GM19324 (cell line): Measurements from ENCODE around the gene RBMS3.
"Not testable (repeated sequence)": the region's sequence is repeated elsewhere in the genome, so short reads cannot be mapped to it uniquely, and the experiment has no call there.

Source experiments
- ATAC-seq: cut with Tn5 transposase; IDR thresholded peaks from one replicate; pipeline ENCODE4 v1.9.1; 2021; ENCODE audit warnings: mild to moderate bottlenecking, moderate library complexity; ENCODE audit not compliant: unreplicated experiment, low FRiP score

Gene RBMS3

DNA sequence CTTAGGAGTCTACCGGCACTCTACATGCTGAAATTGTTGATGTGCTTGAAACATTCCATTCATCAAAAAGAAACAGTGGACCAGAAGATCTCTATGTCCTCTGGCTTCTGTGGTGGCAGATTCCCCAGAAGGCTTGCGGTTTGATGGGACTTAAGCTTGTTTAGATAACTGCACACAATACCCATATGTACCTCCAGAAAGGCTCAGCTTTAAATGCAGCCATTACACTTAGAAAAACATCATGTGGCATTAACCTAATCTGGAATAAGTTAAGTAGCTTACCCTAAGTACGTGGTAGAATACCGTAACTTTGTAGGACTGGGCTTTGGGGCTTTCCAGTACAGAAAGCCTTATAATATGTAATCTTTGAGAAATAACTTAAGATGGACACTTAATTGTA lies 187.3 kb downstream of the RBMS3 start:
- ATAC-seq: no peak

GRCh38 chr3:29473481-29474170 lies 192.8 kb downstream of the RBMS3 start:
- not testable (repeated sequence) for ATAC-seq

GRCh38 chr3:29475305-29475840 lies 194.5 kb downstream of the RBMS3 start:
- no peak for ATAC-seq

DNA sequence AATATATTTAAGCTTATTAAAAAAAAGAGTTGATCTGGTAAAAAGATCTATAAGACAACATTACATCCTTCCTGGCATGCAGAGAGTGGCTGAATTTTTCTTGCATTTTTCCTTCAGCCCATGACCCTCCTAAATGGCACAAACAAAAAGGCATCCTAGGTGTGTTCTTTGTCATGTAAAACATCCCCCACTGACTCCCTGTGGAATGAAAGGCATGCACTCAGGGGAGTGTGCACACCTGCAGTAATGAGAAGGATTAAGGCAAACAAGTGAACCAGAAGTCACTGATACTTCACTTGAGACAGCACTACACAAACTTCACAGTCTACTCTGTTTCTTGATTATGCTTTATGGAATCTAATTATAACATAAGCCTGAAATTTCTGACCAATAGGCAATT lies 195.0 kb downstream of the RBMS3 start:
- ATAC-seq: no peak

- ATAC-seq: no peak
Observed at GRCh38 chr3:29478611-29479010, 197.7 kb downstream of the RBMS3 start.

- no peak for ATAC-seq
Observed at GRCh38 chr3:29481249-29481648, 200.4 kb downstream of the RBMS3 start.

DNA sequence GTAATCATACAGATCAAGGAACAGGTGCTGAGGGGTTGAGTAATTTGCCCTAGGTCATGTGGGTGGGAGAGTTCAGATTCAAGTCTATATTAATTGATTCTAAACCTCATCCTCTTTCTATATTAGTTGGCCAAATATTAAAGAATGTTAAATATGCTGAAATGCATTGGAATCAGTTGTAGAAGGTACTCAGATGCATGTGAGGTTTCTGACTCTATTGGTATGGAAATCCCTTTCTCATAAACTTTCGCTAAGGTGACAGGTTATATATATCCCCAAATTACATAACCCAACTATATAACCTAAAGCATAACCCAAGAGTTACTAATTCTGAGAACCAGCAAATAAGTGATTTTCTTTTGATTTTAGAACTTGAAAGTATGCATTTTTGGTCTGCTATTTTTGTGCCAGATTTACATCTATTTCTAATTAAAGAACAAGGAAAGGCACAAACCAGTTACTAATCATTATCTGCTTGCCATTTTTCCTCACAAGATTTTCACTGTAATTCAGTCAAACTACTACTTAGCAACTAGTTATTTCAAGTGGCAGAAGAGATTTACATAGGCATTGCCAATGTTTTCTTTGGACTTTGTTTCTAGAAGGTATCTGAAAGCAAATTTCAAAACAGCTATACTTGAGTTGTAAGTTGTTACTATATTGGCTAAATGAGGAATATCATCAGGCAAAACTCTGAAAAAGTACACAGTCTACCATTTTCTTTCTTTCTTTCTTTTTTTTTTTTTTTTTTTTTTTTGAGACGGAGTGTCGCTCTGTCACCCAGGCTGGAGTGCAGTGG lies 201.3 kb downstream of the RBMS3 start:
- ATAC-seq: no peak

DNA sequence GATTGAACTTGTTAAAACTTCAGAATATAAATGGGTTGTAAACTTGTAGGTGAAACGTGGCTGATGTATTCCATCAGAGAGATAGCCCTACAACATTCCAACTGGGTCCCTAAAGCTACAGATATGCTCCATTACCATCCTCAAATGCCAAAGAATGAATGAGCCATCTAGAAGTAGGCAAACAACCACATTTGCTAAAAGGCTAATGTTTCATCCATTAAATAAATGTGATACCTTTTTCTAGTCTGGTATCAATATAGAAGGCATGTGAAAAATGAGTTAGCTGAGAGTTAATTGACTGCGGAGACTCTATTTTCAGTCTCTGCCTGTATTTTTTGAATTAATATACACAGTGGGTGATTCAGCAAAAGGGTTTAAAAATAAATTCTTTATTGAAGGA lies 203.8 kb downstream of the RBMS3 start:
- no peak for ATAC-seq

- no peak for ATAC-seq
Observed at GRCh38 chr3:29486096-29486495, 205.2 kb downstream of the RBMS3 start.

DNA sequence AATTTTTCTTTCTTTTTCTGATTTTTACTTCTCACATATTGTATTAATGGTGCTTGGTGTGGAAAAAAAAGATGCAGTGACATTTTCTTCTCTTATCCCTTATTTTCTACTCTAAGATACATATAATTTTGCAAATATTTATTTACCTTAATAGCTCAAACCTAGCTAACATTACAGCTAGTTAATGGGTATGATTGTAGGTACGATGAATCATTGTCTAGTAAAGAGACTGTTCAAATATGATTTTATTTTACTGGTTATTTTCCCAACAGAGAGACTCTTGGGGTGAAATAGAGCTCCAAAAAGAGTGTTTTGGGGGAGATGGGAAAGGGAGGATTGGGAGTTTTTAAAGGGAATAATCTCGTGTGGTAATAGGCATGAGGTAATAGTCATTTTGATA lies 206.0 kb downstream of the RBMS3 start:
- ATAC-seq: no peak

DNA sequence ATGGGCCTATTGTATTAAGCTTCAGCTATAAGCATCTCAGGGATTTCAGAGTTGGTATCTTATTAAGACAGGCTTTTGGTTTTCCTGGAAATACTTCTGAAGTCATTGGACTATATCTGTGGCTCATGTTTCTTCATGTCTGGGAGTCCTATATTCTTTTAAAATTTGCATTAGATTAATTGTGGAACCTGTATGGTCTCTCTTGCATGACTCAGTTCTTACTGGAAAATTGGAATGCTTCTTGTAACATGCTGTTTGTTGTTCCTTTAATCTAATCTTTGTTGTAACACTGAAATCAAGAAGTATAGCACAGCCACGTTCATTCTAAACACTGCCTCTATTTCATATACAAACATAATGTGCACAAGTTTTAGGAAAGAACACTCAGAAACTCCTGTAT lies 208.1 kb downstream of the RBMS3 start:
- no peak for ATAC-seq

DNA sequence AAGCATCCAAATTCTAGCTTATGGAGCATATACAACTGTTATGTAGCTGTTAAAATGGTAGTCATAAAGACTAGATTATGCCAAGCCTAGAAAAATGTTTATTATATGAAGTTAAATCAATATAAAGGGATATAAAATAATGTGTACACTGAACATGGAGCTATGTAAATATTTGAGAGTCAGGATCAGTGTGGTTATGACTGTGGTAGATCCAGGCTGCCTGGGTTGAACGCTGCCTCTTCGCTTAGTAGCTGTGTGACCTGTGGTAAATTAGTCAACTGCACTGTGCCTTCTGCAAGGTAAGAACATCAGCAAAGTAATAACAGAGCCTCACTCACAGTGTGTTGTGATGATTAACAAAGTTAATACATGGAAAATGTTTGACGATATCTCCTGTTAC lies 212.2 kb downstream of the RBMS3 start:
- no peak for ATAC-seq

- no peak for ATAC-seq
Observed at GRCh38 chr3:29494305-29495036, 213.6 kb downstream of the RBMS3 start.

DNA sequence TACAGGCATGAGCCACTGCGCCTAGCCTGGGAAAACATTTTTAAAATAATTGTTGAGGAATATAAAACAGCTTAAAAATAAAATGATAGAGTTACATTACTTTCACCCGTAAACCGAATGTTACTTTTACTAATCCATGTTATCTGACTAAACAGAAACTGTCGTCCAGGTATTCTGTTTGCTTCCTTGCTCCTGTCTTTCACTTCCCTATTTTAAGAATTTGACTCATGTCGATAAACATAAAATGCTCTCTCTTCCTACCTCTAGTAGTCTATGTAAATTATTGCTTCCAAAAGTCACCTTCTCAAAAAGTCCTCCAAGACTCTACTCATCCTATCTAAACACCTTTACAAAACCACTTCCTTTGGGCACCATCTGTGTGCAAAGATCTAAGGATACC lies 216.4 kb downstream of the RBMS3 start:
- no peak for ATAC-seq

DNA sequence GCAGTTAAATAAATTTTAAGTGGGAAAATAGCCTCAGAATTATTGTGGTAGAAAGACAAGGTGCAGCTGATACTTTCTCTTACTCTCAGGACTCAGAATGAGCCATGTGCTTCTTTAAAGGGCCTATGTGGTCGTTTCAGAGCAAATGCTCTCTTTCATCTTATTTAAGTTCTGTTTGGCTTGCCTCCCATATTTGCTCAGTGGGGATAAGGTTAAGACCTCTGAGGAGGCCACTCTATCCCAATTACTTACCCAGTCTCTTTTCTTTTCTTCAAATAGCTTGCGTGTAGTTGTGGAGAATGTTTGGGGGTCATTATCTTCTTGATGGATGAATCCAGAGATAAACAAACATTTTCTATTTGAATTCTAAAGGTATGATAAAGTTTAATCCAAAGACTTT lies 221.9 kb downstream of the RBMS3 start:
- no peak for ATAC-seq

GRCh38 chr3:29503314-29503713 lies 222.4 kb downstream of the RBMS3 start:
- no peak for ATAC-seq

DNA sequence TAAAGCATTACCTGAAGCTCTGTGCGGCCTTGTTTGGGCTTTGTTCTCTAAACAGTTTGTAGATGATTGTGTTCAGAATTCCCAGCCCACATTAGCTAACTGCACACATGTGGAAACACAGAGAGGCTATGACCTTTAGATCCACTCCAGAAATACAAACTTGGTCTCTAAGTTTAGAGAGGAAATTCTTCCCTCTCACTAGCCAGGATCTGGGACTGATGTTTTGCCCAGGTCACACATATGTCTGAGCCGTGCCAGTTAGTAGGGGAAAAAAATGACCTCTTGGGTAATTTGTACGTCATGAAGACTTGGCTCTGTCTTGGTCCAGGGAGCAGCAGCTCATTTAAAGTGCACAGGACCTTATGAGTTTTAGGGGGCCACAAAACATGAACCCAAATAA lies 223.1 kb downstream of the RBMS3 start:
- ATAC-seq: no peak

DNA sequence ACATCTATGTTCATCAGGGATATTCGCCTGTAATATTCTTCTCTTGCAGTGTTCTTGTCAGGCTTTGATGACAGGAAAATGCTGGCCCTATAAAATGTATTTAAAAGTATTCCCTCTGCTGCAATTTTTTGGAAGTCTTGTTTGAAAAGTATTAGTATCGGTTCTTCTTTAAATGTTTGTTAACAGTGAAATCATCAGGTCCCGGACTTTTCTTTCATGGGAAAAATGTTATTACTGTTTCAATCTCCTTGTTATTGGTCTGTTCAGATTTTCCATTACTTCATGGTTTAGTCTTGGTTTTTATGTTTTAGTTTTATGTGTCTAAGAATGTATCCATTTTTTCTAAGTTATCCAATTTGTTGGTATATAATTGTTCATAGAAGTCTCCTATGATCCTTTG lies 225.6 kb downstream of the RBMS3 start:
- ATAC-seq: no peak

DNA sequence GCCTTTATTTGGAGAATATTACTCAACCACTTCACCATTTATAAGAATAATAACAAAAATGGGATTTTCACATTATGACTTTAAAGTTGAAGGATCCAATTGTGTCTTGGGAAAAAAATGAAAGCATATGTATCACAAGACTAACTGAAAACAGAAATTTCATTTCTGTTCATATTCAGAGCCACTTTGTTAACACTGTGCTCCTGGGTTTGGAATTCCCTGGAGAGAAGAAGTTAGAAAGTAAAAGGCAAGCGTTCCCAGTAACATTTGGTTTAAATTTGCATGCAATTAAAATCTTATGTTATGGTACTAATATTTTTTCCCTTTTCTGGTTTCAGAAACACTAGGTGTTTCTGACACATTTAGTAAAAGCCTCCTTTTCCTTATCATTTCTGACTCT lies 230.8 kb downstream of the RBMS3 start:
- ATAC-seq: no peak

GRCh38 chr3:29512641-29513040 lies 231.8 kb downstream of the RBMS3 start:
- ATAC-seq: no peak

GRCh38 chr3:29513236-29513635 lies 232.4 kb downstream of the RBMS3 start:
- ATAC-seq: no peak
